HG03039 (cell line): ENCODE measurements around the gene ZBTB25.
"Not testable (repeated sequence)": the region's sequence is repeated elsewhere in the genome, so short reads cannot be mapped to it uniquely, and the experiment has no call there.

Experiments used
- ATAC-seq: cut with Tn5 transposase; IDR thresholded peaks from one replicate; pipeline ENCODE4 v1.9.1; 2021; ENCODE audit warnings: mild to moderate bottlenecking, moderate library complexity; ENCODE audit not compliant: unreplicated experiment

Gene ZBTB25

GRCh38 chr14:64503434-64504309, at the start of gene ZBTB25:
Gene ZBTB25 (minus strand): TSS chr14:64503838. CDS start chr14:64490533, 13,305 bp downstream.
- peak; percentile 54 for ATAC-seq

GRCh38 chr14:64550621-64551333, 47.1 kb upstream of the ZBTB25 start:
- ATAC-seq: no peak

GRCh38 chr14:64549791-64550620, 46.4 kb upstream of the ZBTB25 start, which contains the start of gene PPP1R36:
Gene PPP1R36 (plus strand): TSS chr14:64549961. CDS start chr14:64549998, 37 bp downstream.
- ATAC-seq: no peak

- ATAC-seq: no peak
These were observed 45.4 kb upstream of the ZBTB25 start for GRCh38 chr14:64549016-64549415.

GRCh38 chr14:64544607-64545312, 41.1 kb upstream of the ZBTB25 start:
- ATAC-seq: no peak

- ATAC-seq: no peak
These were observed 39.2 kb upstream of the ZBTB25 start for GRCh38 chr14:64542836-64543201.

GRCh38 chr14:64541972-64542835, 38.6 kb upstream of the ZBTB25 start:
- no peak for ATAC-seq

GRCh38 chr14:64541261-64541971, 37.8 kb upstream of the ZBTB25 start:
- ATAC-seq: no peak

GRCh38 chr14:64540208-64541202, 36.9 kb upstream of the ZBTB25 start, which contains the start of gene HSPA2:
Gene HSPA2 (plus strand): TSS chr14:64540741. CDS start chr14:64540850, 109 bp downstream.
- ATAC-seq: peak; percentile 96

GRCh38 chr14:64536488-64537245, 33.0 kb upstream of the ZBTB25 start:
- no peak for ATAC-seq

- ATAC-seq: no peak
These were observed 27.9 kb upstream of the ZBTB25 start for GRCh38 chr14:64531567-64531966.

- ATAC-seq: no peak
These were observed 21.7 kb upstream of the ZBTB25 start for GRCh38 chr14:64525354-64525753.

- no peak for ATAC-seq
These were observed 19.1 kb upstream of the ZBTB25 start for GRCh38 chr14:64522591-64523355.

- no peak for ATAC-seq
These were observed 17.1 kb upstream of the ZBTB25 start for GRCh38 chr14:64520699-64521098.

GRCh38 chr14:64518229-64518628, 14.6 kb upstream of the ZBTB25 start:
- ATAC-seq: no peak

GRCh38 chr14:64517667-64518066, 14.0 kb upstream of the ZBTB25 start:
- ATAC-seq: not testable (repeated sequence)
